HG03066 (cell line): ENCODE results near the gene CPHXL.

Source experiments
- ATAC-seq: cut with Tn5 transposase; IDR thresholded peaks from one replicate; pipeline ENCODE4 v1.9.1; 2021; ENCODE audit warnings: low read depth; ENCODE audit not compliant: unreplicated experiment

CPHXL gene

DNA sequence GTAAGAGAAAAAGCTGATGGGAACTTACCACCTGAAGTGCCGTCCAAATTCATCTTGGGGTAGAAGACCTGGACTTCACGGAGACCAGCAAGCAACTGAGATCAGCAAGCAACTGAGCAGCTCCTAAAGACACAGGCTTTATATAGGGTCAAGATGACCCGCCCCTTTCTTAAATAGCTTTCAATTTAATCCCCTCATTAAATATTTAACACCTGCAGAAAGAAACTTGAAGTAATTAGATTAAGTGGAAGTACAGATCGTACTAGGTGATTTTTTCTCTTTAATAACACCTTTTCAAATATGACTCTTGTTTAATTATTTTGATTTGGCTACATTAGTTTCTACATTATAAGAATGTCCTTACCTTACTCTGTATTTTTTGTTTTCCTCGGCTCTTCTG lies at the start of gene CPHXL:
Gene CPHXL (minus strand): TSS at position 101 of the 400 bp plus-strand sequence. CDS start 48 bp downstream, at position 53.
- no peak for ATAC-seq

DNA sequence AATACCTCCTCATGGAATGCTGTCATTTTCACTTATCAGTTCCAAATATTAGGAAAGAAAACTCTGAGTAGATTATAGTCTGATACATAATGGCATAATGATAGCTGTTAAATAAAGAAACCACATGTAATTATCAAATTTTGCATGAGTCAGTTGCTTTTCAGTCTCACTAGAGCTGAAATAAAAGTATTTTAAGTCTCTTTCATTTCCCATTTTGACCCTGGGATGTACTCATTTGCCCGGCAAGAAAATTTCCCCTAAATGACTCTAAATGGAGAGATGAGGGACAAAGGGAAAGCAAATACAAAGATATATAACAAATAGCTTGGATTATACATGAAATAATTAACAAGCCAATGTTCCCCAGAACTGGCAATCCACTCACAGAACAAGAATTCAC lies 47.9 kb upstream of the CPHXL start:
- no peak for ATAC-seq

DNA sequence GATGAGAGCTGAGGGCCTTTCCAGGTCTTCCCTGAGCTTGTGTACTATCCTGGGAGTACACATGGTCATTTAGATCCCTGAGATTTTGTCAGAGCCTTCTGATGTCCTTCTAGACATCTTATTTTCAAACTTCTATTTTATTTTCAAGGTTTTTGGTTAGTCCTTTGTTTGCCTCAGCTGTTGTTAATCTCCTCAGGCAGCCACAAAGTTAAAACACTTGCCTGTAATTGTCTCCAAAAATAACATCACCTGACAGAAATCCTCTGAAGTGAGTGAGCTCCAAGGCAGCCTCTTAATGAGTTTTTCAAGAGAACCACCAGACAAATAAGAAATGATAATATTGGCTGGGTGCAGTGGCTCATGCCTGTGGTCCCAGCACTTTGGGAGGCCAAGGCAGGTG lies 43.8 kb upstream of the CPHXL start:
- ATAC-seq, result no peak

DNA sequence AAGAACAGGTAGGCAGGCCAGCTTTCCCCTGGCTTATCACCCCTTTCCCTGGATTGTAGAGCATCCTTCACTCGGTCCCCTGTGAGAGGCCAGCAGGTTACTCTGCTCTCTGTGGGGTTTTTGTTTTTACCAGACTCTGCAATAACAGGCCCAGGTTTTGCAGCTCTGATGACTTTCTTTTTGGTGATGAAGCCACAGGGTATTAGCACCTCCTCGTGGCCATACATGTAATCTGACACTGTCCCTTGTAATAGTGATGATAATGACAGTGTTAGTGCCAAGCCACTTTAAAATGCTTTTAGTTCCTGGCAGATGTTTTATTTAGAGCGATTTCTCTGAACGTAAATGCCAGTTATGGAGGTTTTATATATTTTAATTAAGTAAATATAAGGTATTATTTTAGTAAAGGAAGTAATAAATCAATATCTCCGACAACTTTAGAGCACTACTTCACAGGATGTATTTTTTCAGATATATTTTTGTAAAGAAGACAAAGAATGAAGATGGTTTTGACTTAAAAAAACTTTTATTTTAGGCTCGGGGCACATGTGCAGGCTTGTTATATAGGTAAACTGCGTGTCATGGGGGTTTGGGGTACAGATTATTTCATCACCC lies 38.0 kb upstream of the CPHXL start:
- ATAC-seq, result peak; percentile 76

DNA sequence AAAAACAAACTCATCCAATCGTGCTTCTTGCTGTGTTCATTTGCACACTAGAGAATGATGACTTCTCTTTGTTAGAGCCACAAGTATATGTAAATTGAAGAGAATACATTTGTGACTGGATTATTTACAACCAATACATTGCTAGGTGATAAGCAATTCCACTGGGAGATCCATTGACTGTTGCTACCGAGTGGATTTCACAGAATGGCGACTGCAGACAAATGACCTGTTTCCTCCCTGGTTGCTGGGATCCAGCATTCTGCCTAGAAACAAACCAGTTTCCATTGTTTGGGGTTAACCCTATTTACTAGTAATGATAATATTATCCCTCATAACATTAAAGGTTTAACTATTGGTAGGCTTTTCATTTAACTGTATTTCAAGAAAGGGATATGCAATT lies 36.9 kb upstream of the CPHXL start:
- no peak for ATAC-seq

DNA sequence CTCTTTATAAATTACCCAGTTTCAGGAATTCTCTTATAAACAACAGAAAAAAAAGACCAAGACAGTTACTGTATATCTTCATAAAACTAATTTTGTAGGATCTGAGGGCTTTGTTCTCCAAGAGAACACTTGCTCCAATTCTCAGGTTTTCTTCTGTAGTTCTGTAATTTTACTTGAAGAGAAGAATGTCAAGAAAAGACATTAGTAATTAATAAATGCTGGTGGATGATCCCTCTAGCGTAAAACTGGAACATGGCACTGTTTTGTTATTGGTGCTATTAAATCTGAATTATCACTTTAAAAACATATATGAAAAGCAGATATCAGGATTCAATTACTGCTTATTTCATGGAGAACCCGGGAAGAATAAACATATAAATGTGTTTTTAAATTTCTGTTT lies 36.5 kb upstream of the CPHXL start:
- no peak for ATAC-seq

DNA sequence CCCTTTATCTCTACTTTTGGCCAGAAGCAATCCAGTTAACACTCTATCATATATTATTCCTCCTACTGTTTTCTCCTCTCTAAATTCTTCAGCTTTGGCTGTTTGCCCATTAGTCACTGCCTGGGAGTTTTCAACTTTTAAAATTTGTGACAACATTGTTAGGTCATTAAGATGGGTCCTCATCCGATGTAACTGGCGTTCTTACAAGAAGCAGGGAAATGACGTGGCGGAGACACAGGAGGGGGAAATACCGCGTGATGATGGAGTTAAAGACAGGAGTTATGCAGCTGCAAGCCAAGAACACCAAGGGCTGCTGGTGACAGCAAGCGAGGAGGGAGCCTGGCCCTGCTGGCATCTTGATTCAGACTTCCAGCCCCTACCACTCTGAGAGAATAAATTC lies 34.8 kb upstream of the CPHXL start:
- peak; percentile 33 for ATAC-seq

DNA sequence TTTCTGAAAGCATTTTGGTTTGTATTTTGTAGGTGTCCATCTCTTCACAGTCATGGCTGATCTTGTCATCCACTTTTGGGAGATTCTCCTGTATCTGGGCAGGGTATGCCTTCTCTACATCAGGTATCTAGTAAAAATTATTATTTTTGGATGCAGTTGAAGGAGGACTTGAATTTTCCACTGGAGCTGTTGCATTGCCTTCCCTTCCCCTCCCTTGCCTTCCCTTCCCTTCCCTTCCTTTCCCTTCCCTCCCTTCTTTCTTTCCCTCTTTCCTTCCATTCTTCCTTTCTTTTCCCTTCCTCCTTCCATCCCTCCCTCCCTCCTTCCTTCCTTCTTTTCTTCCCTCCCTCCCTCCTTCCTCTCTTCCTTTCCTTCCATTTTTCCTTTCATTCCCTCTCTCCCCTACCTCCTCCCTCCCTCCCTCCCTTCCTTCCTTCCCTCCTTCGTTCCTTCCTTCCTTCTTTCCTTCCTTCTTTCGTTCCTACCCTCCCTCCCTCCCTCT lies 33.8 kb upstream of the CPHXL start:
- ATAC-seq, result no peak

DNA sequence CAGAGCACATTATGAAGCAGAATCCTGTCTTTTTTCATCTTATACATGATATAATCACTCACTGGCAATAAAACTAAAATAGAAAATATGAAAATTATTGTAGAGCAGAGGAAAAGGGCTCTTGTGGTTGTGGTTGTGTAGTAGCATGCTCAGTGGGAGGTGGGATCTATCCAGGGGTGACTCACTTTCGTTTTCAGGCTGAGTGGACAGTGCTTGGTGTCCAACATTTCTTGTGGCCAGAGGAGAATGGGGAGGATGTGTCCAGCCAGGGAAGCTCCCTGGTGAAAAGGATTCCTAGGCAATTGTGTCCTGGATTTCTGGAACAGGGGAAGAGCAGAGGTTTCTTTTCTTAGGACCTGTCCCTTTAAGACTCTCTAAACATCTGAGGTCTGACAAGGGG lies 31.9 kb upstream of the CPHXL start:
- ATAC-seq, result no peak

DNA sequence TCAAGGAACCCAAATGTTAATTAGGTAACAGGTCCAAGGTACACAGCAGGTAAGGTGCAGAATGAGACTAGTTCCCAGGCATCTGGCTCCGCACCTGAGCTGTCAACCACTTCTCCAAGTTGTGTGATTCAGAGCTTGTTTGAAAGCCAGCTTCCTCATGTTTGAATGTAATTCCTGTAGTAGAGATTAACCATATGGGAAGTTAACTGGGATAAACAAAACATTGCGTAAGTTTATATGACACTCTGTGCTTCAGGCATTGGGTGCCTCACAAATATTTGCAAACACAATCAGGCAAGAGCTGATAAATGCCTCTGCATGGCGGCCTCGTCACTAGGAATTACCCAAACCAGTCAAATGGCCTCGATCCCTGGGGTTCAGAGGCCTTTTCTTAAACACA lies 27.9 kb upstream of the CPHXL start:
- ATAC-seq, result no peak

DNA sequence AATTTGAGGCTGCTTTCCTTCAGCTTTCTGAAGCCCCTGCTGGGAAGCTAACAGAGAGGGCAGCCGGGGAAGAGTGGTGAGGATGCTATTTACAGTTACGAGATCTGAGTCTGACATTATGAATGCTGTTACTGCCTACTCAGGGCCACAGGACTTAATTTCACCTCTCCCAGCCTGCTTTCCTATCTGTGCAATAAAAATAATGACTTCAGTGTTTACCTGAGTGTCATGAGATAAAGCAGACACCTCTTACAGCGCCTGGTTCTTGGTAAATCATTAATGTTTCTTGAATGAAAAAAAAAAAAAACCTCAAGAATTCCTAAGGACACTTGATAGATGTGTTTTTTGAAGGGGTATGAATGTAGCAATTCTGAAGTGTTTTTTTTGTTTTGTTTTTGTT lies 24.2 kb upstream of the CPHXL start:
- ATAC-seq, result no peak

DNA sequence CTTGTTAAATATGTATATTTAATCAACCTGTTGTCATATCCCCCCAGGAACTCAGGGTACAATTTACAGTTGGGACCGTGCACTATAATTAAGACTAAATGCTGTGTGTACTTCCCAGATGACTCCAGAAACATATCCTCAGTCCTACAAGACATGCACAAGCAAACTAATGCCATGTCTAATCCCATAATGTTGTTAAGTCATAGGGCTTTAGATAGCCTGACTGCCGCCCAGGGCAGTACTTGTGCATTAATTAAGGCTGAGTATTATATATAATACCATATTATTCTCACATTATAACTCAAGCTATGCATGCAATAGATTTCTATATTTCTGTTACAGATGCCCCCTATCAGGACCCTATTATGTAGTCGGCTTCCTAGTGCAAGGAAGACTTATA lies 20.1 kb upstream of the CPHXL start:
- no peak for ATAC-seq

DNA sequence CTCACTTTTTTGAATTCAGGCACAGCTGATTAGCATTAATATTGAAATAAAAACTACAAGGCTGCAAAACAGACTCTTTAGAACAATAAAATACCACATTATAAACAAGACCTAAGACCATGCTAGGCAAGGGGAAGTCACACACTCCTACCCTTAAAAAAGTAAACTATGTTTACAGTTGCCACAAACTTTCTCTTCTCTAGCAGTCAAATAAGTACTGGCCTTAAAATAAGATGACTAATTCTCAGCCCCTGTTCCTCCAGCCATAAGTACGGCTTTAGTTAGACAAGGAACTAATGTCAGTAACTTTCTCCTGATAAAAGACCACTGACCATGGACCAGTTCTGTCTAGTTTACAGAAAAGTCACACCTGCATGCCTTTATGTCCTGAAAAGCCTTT lies 19.5 kb upstream of the CPHXL start:
- ATAC-seq, result no peak

DNA sequence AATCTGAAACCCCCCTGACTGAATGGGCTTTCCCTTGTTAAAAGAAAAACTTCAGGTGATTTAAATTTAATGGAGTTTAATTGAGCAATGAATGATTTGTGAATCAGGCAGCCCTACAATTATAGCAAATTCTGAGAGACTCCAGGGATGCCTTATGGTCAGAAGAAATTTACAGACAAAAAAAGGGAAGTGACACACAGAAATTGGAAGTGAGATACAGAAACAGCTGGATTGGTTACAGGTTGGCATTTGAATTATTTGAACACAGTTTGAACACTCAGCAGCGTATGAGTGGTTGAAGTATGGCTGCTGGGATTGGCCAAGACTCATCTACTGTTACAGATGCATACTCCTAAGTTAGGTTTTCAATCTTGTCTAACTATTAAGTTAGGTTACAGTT lies 19.0 kb upstream of the CPHXL start:
- ATAC-seq, result no peak

DNA sequence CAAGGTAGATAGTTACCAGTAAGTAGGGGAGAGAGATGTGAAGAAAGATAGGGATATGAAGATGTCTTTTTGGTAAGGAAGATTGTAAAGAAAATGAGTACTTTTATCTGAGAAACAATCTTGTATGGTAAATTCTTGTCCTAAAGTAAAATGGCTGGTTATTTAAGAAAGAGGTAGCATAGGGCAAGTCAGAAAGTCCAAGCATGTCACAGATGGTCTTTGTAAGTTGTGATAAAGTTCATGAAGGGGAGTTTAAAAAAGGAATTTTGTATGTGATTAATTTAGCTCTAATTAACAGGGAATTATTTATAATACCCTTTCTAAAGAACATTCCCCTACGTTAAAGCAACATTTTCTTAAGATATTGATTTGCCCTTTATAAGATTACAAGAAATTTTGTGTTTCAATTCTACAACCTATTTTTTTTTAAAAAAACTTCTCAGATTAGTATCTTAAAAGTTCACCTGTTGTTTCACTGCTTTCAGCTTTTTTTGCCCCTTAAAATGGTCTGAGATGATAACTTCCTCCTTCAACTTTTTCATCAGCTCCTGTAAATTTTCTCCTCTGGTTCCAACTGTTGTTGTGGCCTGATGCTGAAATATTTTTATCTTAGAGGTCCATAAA lies 16.2 kb upstream of the CPHXL start:
- ATAC-seq, result no peak

DNA sequence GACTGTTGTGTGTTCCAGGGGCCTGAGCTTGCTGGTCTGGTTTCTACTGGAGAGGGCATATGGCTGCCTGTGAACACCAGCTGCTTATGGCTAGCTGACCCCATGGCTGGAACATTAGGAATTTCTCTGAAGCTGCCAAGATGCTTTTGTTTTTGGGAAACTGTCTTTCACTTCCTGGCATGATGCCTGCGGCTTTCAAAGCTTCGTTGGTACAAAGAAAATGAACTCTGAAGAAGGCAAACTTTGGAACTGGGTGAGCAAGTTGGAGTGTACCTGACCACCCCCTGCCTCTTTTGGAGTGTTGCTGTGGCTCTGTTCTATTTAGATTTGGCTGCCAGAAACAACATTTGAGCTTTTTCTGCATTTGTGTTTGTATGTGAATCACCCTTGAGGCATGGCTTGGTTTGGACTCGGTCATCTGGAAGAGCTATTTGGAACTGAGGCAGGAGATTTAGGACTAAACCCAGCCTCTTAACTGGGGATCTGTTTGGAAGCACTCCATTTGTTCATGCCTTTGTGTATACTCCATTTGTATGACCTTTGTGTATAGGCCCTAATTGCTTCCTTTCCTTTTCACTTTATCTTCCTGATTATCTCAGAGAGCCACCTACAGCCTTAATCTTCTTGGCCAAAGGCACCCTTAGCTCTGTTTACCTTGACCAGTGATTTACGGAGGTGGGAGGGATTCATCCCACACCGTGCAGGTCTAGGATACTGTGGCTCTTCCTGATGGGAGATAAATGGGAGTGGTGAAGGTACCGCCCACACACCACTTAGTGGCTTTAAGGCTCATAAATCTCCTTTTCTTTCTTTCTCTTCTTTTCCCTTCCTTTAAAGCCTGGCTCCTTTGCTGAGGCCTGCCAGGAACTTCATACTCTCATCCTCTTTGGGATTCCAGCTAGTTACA lies 7.3 kb upstream of the CPHXL start:
- ATAC-seq, result no peak

DNA sequence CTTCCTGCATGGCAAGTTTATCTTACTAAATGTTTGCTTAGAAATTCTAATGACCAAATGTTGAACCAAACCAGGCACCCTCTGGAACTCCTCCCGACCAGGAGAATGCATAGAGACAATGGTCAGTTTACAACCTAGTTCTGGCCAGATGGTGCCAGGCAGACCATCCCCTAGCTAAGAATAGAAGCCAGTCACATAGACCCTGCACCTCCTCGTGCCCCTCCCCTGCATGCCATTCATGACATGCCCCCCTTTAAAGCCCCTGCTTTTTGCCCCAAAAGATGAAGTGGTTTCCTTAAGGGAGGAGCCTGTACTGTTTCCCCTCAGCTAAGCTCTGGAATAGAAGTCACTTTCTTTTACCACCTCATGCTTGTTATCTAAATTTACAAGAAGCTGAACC lies 6.6 kb upstream of the CPHXL start:
- ATAC-seq, result no peak

DNA sequence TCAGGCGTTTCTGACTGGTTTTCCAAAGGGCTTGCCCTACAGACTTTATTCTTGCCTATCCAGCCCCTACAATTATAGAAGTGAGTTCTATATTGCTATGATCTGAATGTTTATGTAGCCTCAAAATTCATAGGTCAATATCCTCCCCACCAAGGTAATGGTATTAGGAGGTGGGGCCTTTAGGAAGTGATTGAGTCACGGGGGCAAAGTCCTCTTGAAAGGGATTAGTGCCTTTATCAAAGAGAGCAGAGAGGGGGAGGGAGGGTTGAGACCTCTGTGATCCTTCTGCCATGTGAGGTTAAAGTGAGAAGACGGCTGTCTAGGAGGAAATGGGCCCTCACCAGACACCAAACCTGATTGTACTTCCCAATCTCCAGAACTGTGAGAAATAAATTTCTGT lies 931 bp upstream of the CPHXL start:
- no peak for ATAC-seq

DNA sequence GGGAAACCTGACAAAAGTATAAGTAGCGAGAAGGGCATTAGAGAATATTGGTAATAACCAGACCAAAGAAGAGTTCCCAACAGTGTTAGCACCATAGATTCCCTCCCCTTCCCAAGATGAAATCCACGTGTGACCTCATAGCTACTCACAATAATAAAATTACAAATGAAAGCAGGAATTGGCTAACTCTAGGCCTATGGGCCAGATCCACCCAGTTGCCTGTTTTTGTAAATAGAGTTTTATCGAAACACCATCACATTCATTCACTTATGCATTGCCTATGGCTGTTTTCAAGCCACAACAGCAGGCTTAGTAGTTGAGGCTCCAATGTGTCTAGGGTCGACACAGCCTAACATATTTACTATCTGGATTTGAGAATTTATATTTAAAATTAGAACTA lies 7.8 kb downstream of the CPHXL start:
- no peak for ATAC-seq

DNA sequence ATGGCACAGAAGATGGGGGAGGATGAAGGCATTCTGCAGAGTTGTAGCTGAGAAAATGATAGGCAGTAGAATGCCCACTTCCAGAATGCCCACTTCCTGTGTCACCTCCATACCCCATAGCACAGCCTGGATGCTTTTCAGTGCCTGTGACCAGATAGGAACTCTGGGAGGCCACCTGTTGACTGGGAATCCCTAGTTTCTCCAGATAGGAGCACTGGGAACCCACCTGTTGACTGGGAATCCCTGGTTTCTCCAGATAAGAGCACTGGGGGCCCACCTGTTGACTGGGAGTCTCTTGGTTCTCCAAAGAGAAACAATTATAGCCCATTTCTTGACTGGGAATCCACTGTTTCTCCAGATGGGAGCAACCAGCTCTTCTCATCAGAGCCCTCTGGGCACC lies 11.6 kb downstream of the CPHXL start:
- no peak for ATAC-seq

DNA sequence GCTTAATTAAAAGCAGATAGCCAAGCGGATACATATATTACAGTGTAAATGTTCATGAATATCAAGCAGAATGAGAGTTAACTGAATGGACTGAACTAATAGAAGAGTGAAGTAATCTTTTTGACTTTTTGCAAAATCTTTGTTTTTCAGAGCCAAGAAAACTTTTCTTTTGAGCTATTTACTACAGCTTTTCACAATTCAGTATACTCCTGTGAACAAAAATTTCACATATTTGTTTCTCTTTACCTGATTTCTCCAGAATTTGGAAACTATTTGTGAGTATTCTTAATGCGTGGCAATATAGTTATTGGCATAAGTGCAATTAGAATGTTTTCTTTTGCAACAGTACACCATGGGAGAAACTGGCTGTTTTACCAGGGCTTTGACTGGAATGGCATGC lies 15.9 kb downstream of the CPHXL start:
- ATAC-seq, result no peak

DNA sequence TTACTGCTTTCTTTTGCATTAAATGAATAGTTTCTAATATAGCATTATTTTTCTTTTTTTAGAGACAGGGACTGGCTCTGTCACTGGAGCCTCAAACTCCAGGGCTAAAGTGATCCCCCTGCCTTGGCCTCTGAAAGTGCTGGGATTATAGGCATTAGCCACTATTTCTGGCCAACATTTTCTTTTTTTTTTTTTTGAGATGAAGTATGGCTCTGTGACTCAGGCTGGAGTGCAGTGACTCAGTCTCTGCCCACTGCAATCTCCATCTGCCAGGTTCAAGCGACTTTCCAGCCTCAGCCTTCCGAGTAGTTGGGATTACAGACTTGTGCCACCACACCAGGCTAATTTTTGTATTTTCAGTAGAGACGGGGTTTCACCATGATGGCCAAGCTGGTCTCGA lies 23.0 kb downstream of the CPHXL start:
- ATAC-seq, result no peak
